Neural cell (in vitro differentiated cells): ENCODE results near the gene HELZ.

Experiments
- EP300 ChIP-seq: fragments of 450-650 bp; conservative IDR thresholded peaks from 2 replicates; pipeline ENCODE4 v1.6.1; 2014; ENCODE audit warnings: antibody characterized with exemption, mild to moderate bottlenecking, moderate library complexity; ENCODE audit not compliant: poor library complexity, severe bottlenecking
- EZH2 ChIP-seq: fragments of 200-600, 300-800 bp; shearing (Covaris generic), sonication (generic); IDR thresholded peaks from 2 replicates; pipeline ENCODE4 v1.6.1; 2014; ENCODE audit warnings: antibody characterized with exemption, low read length, borderline replicate concordance, mild to moderate bottlenecking; ENCODE audit not compliant: insufficient read depth, poor library complexity, severe bottlenecking
- POLR2AphosphoS5 ChIP-seq: IDR thresholded peaks from 2 replicates; pipeline ENCODE4 v1.6.1; 2012
- RAD21 ChIP-seq: fragments of 450-650 bp; conservative IDR thresholded peaks from 2 replicates; pipeline ENCODE4 v1.6.1; 2014; ENCODE audit warnings: antibody characterized with exemption, mild to moderate bottlenecking, moderate library complexity
- SMC3 ChIP-seq: fragments of 450-650 bp; conservative IDR thresholded peaks from 2 replicates; pipeline ENCODE4 v1.6.1; 2014; ENCODE audit warnings: antibody characterized with exemption, mild to moderate bottlenecking, moderate library complexity; ENCODE audit not compliant: poor library complexity
- TF ChIP-seq, protein P1 (sequence below): fragments of 450-650 bp; IDR thresholded peaks from 2 replicates; pipeline ENCODE4 v1.5.1; 2014; ENCODE audit warnings: antibody characterized with exemption, mild to moderate bottlenecking, moderate library complexity; ENCODE audit not compliant: poor library complexity, severe bottlenecking
- TF ChIP-seq, protein P2 (sequence below): IDR thresholded peaks from 2 replicates; pipeline ENCODE4 v1.6.1; 2012; ENCODE audit warnings: borderline replicate concordance

DNA sequence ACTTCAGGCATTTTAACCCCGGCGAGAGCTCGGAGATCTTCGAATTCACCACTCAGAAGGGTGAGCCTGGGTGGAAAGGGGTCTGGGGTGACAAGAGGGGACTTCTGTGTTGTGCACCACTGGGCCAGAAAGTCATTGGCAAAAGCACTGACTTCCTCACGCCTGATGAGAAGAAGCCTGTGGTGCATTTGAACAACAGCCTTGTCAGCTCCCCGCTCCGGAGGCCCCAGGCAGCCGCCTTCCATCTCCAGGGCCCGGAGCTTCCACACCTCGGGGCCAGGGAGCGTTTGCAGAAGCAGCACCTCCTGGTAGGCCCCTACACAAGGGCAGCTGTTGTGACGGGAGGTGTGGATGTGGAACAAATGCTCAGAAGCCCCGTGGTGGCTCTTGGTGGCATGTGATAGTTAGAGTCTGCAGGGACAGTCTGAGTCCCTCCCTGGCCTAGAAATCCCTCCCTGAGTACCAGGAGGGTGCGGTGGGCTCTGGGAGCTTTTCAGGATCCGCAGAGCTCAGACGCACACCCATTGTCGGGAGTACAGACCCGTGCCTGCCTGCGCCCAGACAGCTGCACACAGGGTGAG lies 190.9 kb downstream of the HELZ start:
- TF ChIP-seq, protein P1, sequence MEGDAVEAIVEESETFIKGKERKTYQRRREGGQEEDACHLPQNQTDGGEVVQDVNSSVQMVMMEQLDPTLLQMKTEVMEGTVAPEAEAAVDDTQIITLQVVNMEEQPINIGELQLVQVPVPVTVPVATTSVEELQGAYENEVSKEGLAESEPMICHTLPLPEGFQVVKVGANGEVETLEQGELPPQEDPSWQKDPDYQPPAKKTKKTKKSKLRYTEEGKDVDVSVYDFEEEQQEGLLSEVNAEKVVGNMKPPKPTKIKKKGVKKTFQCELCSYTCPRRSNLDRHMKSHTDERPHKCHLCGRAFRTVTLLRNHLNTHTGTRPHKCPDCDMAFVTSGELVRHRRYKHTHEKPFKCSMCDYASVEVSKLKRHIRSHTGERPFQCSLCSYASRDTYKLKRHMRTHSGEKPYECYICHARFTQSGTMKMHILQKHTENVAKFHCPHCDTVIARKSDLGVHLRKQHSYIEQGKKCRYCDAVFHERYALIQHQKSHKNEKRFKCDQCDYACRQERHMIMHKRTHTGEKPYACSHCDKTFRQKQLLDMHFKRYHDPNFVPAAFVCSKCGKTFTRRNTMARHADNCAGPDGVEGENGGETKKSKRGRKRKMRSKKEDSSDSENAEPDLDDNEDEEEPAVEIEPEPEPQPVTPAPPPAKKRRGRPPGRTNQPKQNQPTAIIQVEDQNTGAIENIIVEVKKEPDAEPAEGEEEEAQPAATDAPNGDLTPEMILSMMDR = no peak
- TF ChIP-seq RAD21 = no peak
- no peak for TF ChIP-seq EZH2
- TF ChIP-seq, protein P2, sequence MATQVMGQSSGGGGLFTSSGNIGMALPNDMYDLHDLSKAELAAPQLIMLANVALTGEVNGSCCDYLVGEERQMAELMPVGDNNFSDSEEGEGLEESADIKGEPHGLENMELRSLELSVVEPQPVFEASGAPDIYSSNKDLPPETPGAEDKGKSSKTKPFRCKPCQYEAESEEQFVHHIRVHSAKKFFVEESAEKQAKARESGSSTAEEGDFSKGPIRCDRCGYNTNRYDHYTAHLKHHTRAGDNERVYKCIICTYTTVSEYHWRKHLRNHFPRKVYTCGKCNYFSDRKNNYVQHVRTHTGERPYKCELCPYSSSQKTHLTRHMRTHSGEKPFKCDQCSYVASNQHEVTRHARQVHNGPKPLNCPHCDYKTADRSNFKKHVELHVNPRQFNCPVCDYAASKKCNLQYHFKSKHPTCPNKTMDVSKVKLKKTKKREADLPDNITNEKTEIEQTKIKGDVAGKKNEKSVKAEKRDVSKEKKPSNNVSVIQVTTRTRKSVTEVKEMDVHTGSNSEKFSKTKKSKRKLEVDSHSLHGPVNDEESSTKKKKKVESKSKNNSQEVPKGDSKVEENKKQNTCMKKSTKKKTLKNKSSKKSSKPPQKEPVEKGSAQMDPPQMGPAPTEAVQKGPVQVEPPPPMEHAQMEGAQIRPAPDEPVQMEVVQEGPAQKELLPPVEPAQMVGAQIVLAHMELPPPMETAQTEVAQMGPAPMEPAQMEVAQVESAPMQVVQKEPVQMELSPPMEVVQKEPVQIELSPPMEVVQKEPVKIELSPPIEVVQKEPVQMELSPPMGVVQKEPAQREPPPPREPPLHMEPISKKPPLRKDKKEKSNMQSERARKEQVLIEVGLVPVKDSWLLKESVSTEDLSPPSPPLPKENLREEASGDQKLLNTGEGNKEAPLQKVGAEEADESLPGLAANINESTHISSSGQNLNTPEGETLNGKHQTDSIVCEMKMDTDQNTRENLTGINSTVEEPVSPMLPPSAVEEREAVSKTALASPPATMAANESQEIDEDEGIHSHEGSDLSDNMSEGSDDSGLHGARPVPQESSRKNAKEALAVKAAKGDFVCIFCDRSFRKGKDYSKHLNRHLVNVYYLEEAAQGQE = no peak
- no peak for TF ChIP-seq POLR2AphosphoS5
- no peak for TF ChIP-seq EP300
- TF ChIP-seq SMC3 = no peak
